Measurements from ENCODE around the gene TTLL11.

The TTLL11 gene

GRCh38 chr9:121773286-121773953 lies 319.7 kb downstream of the TTLL11 start:
- no peak overlapping the region for H3K4me3 ChIP-seq (ENCODE audit: low read depth, low read length)
- no peak for DNase-seq (ENCODE audit: low read depth)
- no peak for TF ChIP-seq CTCF (IDR thresholded peaks at IDR 0.05; ENCODE audit: low read depth, low read length, missing control alignments)

GRCh38 chr9:121772600-121773285 lies 320.4 kb downstream of the TTLL11 start:
- TF ChIP-seq CTCF (IDR thresholded peaks at IDR 0.05; ENCODE audit: low read depth, low read length, missing control alignments): no peak
- DNase-seq (ENCODE audit: low read depth): no peak
- H3K4me3 ChIP-seq (ENCODE audit: low read depth, low read length): no peak overlapping the region

Measured in GM12864 (cell line).